ENCODE results near the gene DAGLA.

DNA sequence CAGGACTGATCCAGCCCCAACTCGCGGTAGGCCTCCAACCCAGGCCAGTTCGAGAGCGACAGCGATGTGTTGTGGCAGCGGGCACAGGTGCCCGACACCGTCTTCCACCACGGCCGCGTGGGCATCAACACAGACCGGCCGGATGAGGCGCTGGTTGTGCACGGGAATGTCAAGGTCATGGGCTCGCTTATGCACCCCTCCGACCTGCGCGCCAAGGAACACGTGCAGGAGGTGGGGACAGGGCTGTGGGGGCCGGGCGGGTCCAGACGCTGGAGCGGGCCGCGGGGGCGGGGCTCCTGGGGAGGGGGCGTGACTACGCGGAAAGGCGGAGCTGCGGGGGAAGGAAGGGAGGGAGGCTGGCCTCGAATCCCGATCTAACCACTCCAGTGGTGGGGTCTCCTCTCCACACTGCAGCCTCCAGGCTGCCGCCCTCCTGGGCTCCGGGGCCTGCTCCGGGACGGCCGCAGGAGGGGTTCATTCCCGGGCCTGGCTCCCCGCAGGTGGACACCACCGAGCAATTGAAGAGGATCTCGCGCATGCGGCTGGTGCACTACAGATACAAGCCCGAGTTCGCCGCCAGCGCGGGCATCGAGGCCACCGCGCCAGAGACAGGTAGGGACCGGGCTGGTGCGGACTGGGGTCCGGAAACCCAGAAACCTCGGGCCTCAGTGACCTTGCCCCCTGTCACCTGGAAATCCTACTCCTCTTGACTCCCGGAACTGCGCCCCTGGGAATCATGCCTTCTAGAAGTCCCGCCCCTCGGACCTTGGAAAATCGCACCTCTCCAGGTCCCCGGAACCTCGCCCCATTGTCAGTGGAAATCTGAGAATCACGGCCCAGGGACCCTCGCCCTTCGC is 97.3 kb downstream of the DAGLA start:
- TF ChIP-seq POLR2AphosphoS5 (IDR thresholded peaks at IDR 0.05; ENCODE audit: low read depth, low read length) (no peak), POLR2A (IDR thresholded peaks at IDR 0.05; ENCODE audit: low read depth, low read length) (no peak)
